Right lobe of liver (tissue), 6 donors: ENCODE data around the gene VIPR1. TPM values are rescaled to one million over a fixed set of nuclear protein-coding genes. Genes with fewer than 3 reads are reported as not detected.

Source experiments
- ATAC-seq, 4 donors: fragments of 200-7000 bp; cut with Tn5 transposase; one replicate each; pipeline ENCODE4 v1.9.1; 2020; ENCODE audit warnings: mild to moderate bottlenecking in 4 of 4, moderate library complexity in 4 of 4
- DNase-seq, 3 donors: peaks; one replicate each; pipeline ENCODE4 v3.0.0-alpha.2; 2020
- H3K27ac ChIP-seq, 3 donors: fragments of 200-600 bp; one replicate each; pipeline ENCODE4 v1.8.0; 2022
- H3K27me3 ChIP-seq, 2 donors: fragments of 200-600 bp; one replicate each; pipeline ENCODE4 v1.8.0; 2022
- H3K36me3 ChIP-seq, 4 donors: fragments of 200-600 bp; sonication (generic) in 1 of 4; one replicate each; pipeline versions ENCODE4 v1.5.1 to v1.8.0; 2017 to 2022; ENCODE audit warnings: control low read depth in 1 of 4
- H3K4me1 ChIP-seq, 4 donors: fragments of 200-600 bp; sonication (generic) in 1 of 4; one replicate each; pipeline versions ENCODE4 v1.5.1 to v1.8.0; 2017 to 2022; ENCODE audit warnings: control low read depth in 1 of 4
- H3K4me3 ChIP-seq, 3 donors: fragments of 200-600 bp; one replicate each; pipeline ENCODE4 v1.8.0; 2022
- H3K9me3 ChIP-seq, 4 donors: fragments of 200-600 bp; sonication (generic) in 1 of 4; one replicate each; pipeline versions ENCODE4 v1.5.1 to v1.8.0; 2017 to 2022; ENCODE audit warnings: control low read depth in 1 of 4
- CTCF ChIP-seq, 4 donors: fragments of 200-600 bp in 3 of 4; fragments of 450-650 bp in 1 of 4; IDR thresholded peaks; one replicate each; pipeline versions ENCODE4 v1.5.1 to v1.8.0; 2016 to 2022; ENCODE audit warnings: antibody characterized with exemption in 4 of 4, mild to moderate bottlenecking in 2 of 4
- POLR2A ChIP-seq: fragments of 450-650 bp; IDR thresholded peaks from one replicate; pipeline ENCODE4 v1.6.1; 2017; ENCODE audit warnings: antibody characterized with exemption, mild to moderate bottlenecking
- WGBS: methylation state at CpG from one replicate; pipeline ENCODE4 v1.1.6; 2018; ENCODE audit warnings: low coverage, low lambda C conversion rate; ENCODE audit not compliant: insufficient coverage; ENCODE audit errors: missing lambda C conversion rate; 5-methylcytosine and 5-hydroxymethylcytosine counted together
- intact Hi-C, 2 donors: fragments of 100-400 bp; cut with DNase I; formaldehyde crosslinking; loops; one replicate each; pipeline versions ENCODE4 v1.11.2 to v1.14.1; 2022
- total RNA-seq, 6 experiments: library from RNA; depleted of rRNA in 2 of 6; stranded (reverse); fragments of >200 nt in 2 of 6; fragmentation: NEBNext Ultra II Directional in 3 of 6; extraction: Animal tissue kit (Norgen Biotek cat#: 25700) in 3 of 6; gene quantifications; one replicate each; pipeline versions ENCODE4 v1.1.0 to v1.2.4, GENCODE V29; 2016 to 2023
- donor health status: DM: no; HTN: yes; CAD: no.
- donor health status: DM: no; HTN: no; CAD: no.
- donor health status: DM: no; HTN: no; CAD: no.
- donor health status: DM: no; HTN: yes; CAD: no.
- donor health status: DM: no; HTN: yes; CAD: no.

Gene VIPR1
- total RNA-seq, 6 experiments from 2014 or later: 1.9 to 34.5 (median 18.2) TPM

- TF ChIP-seq POLR2A: no peak
- TF ChIP-seq CTCF (IDR thresholded peaks at IDR 0.05): no peak
- Histone ChIP-seq H3K36me3 (no peaks in the 10 kb centered on the region), H3K27ac (no peak overlapping the region), H3K27me3 (no peaks in the 10 kb centered on the region), H3K9me3 (no peaks in the 10 kb centered on the region), H3K4me3 (no peak overlapping the region), H3K4me1 (no peaks in the 10 kb centered on the region)
- intact Hi-C loops: no loop called here
- no peak for DNase-seq
- 30% methylated on average over 3 of the region's 8 CpGs for whole genome bisulfite sequencing
- ATAC-seq: peak; percentile 35 to 52 (median 40)
These were observed 26.0 kb upstream of the VIPR1 start for GRCh38 chr3:42476225-42477125.

GRCh38 chr3:42477696-42478095 is 24.7 kb upstream of the VIPR1 start:
- TF ChIP-seq POLR2A: no peak
- TF ChIP-seq CTCF (IDR thresholded peaks at IDR 0.05): no peak
- H3K27ac ChIP-seq: no peak overlapping the region

GRCh38 chr3:42478830-42479229 is 23.6 kb upstream of the VIPR1 start:
- WGBS: 18% methylated on average over 2 of the region's 2 CpGs
- DNase-seq: no peak
- Histone ChIP-seq H3K4me1 (no peaks in the 10 kb centered on the region), H3K36me3 (no peaks in the 10 kb centered on the region), H3K27me3 (no peaks in the 10 kb centered on the region), H3K27ac (no peak overlapping the region), H3K4me3 (no peak overlapping the region), H3K9me3 (no peaks in the 10 kb centered on the region)
- intact Hi-C loops: no loop called here
- no peak for ATAC-seq
- TF ChIP-seq CTCF (IDR thresholded peaks at IDR 0.05) (no peak), POLR2A (no peak)

More at GRCh38 chr3:42477696-42478095, 24.7 kb upstream of the VIPR1 start:
- H3K27me3 ChIP-seq: no peaks in the 10 kb centered on the region
- no peaks in the 10 kb centered on the region for H3K9me3 ChIP-seq
- 75% methylated on average over 1 of the region's 2 CpGs for WGBS
- no peak for ATAC-seq
- H3K36me3 ChIP-seq: no peaks in the 10 kb centered on the region
- intact Hi-C loops: no loop called here
- DNase-seq: no peak
- no peak overlapping the region for H3K4me3 ChIP-seq
- H3K4me1 ChIP-seq: no peaks in the 10 kb centered on the region

DNA sequence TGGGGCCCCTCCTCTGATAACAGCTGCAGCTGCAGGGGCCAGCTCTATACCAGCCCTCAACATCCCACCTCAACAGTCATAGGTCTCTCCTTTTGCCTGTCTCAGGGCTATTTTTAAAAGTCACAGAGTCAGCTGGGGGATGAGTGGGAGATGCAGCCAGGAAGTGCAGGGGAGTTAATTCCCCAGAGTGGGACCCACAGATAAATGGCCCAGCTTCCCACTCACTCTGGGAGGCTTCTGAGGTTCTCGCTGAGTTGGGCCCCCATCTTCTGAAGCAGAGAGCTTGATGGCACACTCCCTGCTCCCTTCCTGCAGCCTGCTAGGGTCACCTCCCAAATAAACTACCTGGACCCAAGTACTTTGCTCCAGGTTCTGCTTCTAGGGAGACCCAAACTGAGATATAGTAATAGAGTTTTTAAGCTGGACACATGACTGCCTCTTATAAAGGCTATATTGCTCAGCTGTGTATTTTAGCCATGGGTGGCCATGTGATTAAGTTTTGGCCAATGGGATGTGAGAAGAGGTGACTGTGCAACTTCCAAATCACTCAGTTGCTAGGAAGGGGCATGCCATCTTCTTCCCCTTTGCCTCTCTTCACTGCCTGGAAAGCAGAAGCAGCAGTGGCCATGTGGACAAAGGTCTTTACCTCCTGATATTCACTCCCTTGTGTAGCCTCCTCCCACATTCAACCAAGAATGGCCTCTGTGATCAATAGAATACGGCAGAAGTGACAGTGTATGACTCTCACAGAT is 15.5 kb upstream of the VIPR1 start:
- TF ChIP-seq CTCF (IDR thresholded peaks at IDR 0.05) (no peak), POLR2A (no peak)
- intact Hi-C loops: no loop called here
- no peaks in the 10 kb centered on the region for H3K36me3 ChIP-seq
- H3K4me3 ChIP-seq: no peak overlapping the region
- H3K9me3 ChIP-seq: no peaks in the 10 kb centered on the region
- no CpG with 5 or more reads among the region's 2 CpGs for WGBS
- H3K27ac ChIP-seq: no peak overlapping the region
- DNase-seq: no peak
- ATAC-seq: peak in 2 of 4 donors; percentile 26 to 31
- H3K27me3 ChIP-seq: no peaks in the 10 kb centered on the region
- H3K4me1 ChIP-seq: no peaks in the 10 kb centered on the region
